Raji (cell line): ENCODE measurements around the gene GPD2.

Source experiments
- POLR2A ChIP-seq: IDR thresholded peaks from 2 replicates; pipeline ENCODE4 v1.6.1; 2011; ENCODE audit warnings: low read depth, low read length, control low read depth; ENCODE audit not compliant: insufficient read depth

GPD2 gene

GRCh38 chr2:156619021-156619539 lies 182.9 kb downstream of the GPD2 start:
- no peak for TF ChIP-seq POLR2A

GRCh38 chr2:156622491-156622890 lies 186.3 kb downstream of the GPD2 start:
- TF ChIP-seq POLR2A: no peak

DNA sequence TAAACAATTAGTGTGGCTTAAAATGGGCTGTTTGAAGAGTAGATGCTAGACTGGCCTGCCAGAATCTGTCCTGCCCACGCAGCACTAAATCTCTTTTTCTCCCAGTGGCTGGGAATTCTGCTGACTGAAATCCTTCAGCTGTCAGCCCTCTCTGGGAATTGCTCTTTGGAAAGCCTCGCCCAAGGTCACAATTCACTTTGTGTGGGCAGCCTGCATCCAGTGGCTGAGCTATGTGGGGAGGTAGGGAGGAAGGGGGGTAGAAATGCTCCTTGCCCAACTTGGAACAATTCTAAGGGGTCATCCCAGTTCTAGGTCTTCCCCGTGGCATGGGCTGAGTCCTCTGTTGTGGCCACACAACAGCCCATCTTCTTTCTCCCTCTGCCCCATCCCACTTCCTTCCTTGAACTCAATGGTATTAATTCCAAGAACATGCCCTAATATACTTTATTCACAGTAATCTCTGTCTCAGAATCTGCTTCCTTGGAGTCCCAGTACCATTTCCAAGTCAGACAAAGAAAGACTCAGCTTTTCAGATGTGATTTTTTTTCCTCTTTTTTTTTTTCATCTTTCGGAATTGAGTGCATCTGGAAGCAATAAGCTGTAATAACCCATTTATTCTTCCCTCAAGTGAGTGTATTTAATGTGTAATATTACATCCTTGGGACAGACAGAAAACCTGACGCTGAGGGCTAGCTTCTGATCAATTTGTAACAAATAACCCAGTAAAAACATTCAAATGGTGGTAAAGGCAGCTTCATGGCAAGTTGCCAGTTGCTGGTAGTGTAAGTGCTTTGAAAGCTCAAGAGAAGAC lies 189.4 kb downstream of the GPD2 start:
- TF ChIP-seq POLR2A: no peak

GRCh38 chr2:156626931-156627330 lies 190.8 kb downstream of the GPD2 start:
- TF ChIP-seq POLR2A: no peak

GRCh38 chr2:156630579-156631337 lies 194.6 kb downstream of the GPD2 start:
- no peak for TF ChIP-seq POLR2A

- no peak for TF ChIP-seq POLR2A
Measured at GRCh38 chr2:156635646-156636045, 199.5 kb downstream of the GPD2 start.
